GM23338 (cell line): Measurements from ENCODE around the gene GPR151. TPM values are rescaled to one million over a fixed set of nuclear protein-coding genes. Genes with fewer than 3 reads are reported as not detected.

Experiments
- ATAC-seq: fragments of 200-7000 bp; cut with Tn5 transposase; 3 replicates; pipeline ENCODE4 v1.9.1; 2020
- DNase-seq: peaks from one replicate; pipeline ENCODE4 v3.0.0-alpha.2; 2015; ENCODE audit warnings: low spot score
- H2AFZ ChIP-seq: fragments of 200-600 bp; sonication (generic); 2 replicates; pipeline ENCODE4 v1.8.0; 2016; ENCODE audit warnings: antibody characterized with exemption, mild to moderate bottlenecking, moderate library complexity
- H3F3A ChIP-seq: fragments of 200-600 bp; sonication (generic); replicated peaks from 2 replicates; pipeline ENCODE4 v1.8.0; 2017; ENCODE audit warnings: antibody characterized with exemption, mixed run types, low read depth
- H3K27ac ChIP-seq: fragments of 200-600 bp; sonication (generic); 2 replicates; pipeline ENCODE4 v1.6.1; 2016; ENCODE audit warnings: low read depth
- H3K27me3 ChIP-seq: fragments of 200-600 bp; sonication (generic); 2 replicates; pipeline ENCODE4 v1.8.0; 2016; ENCODE audit warnings: mild to moderate bottlenecking, mixed run types, moderate library complexity; ENCODE audit not compliant: insufficient read depth
- H3K36me3 ChIP-seq: fragments of 200-600 bp; sonication (generic); 2 replicates; pipeline ENCODE4 v1.8.0; 2016; ENCODE audit warnings: mild to moderate bottlenecking; ENCODE audit not compliant: insufficient read depth
- H3K4me1 ChIP-seq: fragments of 200-600 bp; sonication (generic); 2 replicates; pipeline ENCODE4 v1.8.0; 2016; ENCODE audit warnings: mild to moderate bottlenecking, moderate library complexity; ENCODE audit not compliant: insufficient read depth
- H3K4me2 ChIP-seq: fragments of 200-600 bp; sonication (generic); 2 replicates; pipeline ENCODE4 v1.7.1; 2017; ENCODE audit warnings: mixed run types
- H3K4me3 ChIP-seq: fragments of 200-600 bp; sonication (generic); 2 replicates; pipeline ENCODE4 v1.6.1; 2016; ENCODE audit warnings: mixed run types
- H3K79me2 ChIP-seq: fragments of 200-600 bp; sonication (generic); replicated peaks from 2 replicates; pipeline ENCODE4 v1.8.0; 2017; ENCODE audit warnings: mild to moderate bottlenecking; ENCODE audit not compliant: insufficient read depth
- H3K9me2 ChIP-seq: fragments of 200-600 bp; sonication (generic); 2 replicates; pipeline ENCODE4 v1.8.0; 2017; ENCODE audit not compliant: insufficient read depth
- H4K20me1 ChIP-seq: fragments of 200-600 bp; sonication (generic); replicated peaks from 2 replicates; pipeline ENCODE4 v1.8.0; 2017; ENCODE audit warnings: mild to moderate bottlenecking; ENCODE audit not compliant: insufficient read depth
- H3K27ac Mint-ChIP-seq: 2 replicates; pipeline ENCODE4 v1.8.0; 2020; ENCODE audit warnings: inconsistent platforms, mild to moderate bottlenecking, moderate library complexity, mixed read lengths
- H3K27me3 Mint-ChIP-seq: 3 replicates; pipeline ENCODE4 v1.8.0; 2022; ENCODE audit warnings: low read depth, mild to moderate bottlenecking, moderate library complexity, mixed read lengths, inconsistent platforms; ENCODE audit not compliant: insufficient read depth, poor library complexity
- H3K36me3 Mint-ChIP-seq: 3 replicates; pipeline ENCODE4 v1.8.0; 2021; ENCODE audit warnings: low read depth, mild to moderate bottlenecking, inconsistent platforms, moderate library complexity, mixed read lengths
- H3K4me1 Mint-ChIP-seq: 3 replicates; pipeline ENCODE4 v1.8.0; 2020; ENCODE audit warnings: mild to moderate bottlenecking, inconsistent platforms, mixed read lengths
- H3K4me3 Mint-ChIP-seq: 3 replicates; pipeline ENCODE4 v1.8.0; 2021; ENCODE audit warnings: moderate library complexity, mild to moderate bottlenecking, inconsistent platforms, mixed read lengths
- H3K9me3 Mint-ChIP-seq: 3 replicates; pipeline ENCODE4 v1.8.0; 2020; ENCODE audit warnings: moderate library complexity, mild to moderate bottlenecking, inconsistent platforms, mixed read lengths
- ETS1 ChIP-seq: IDR thresholded peaks from 2 replicates; pipeline ENCODE4 v1.6.1; 2016; ENCODE audit warnings: antibody characterized with exemption
- EZH2phosphoT487 ChIP-seq: fragments of 200-600 bp; sonication (generic); IDR thresholded peaks from one replicate; pipeline ENCODE4 v1.8.1; 2018; ENCODE audit warnings: antibody characterized with exemption; ENCODE audit not compliant: unreplicated experiment
- NANOG ChIP-seq: IDR thresholded peaks from 2 replicates; pipeline ENCODE4 v1.6.1; 2016; ENCODE audit warnings: antibody characterized with exemption, borderline replicate concordance
- ZNF114 ChIP-seq: fragments of 250-450 bp; sonication (Bioruptor Pico); IDR thresholded peaks from 2 replicates; pipeline ENCODE4 v1.5.0; 2020; ENCODE audit warnings: mild to moderate bottlenecking, moderate library complexity
- ZNF331 ChIP-seq: fragments of 250-450 bp; sonication (Bioruptor Pico); IDR thresholded peaks from 2 replicates; pipeline ENCODE4 v1.5.0; 2020; ENCODE audit warnings: low read depth, mild to moderate bottlenecking, moderate library complexity
- ZNF462 ChIP-seq: fragments of 250-450 bp; sonication (Bioruptor Pico); IDR thresholded peaks from 2 replicates; pipeline ENCODE4 v1.5.0; 2020; ENCODE audit warnings: mild to moderate bottlenecking, moderate library complexity
- polyA plus RNA-seq: library from polyadenylated mRNA; unstranded; fragments of >200 nt; fragmentation: Nextera tagmentation; extraction: Ambion mirVana; gene quantifications from 2 replicates; pipeline ENCODE4 v1.2.1, GENCODE V29; 2016
- total RNA-seq: library from RNA; depleted of rRNA; stranded (reverse); fragments of >200 nt; shearing (Covaris generic); gene quantifications from 2 replicates; pipeline ENCODE4 v1.2.3, GENCODE V29; 2014
- TF ChIP-seq, protein P1 (sequence below), 2 experiments: fragments of 200-600 bp in 1 of 2; sonication (generic) in 1 of 2; conservative IDR thresholded peaks; 2 replicates each; pipeline versions ENCODE4 v1.5.1 to v1.6.1; 2016 to 2017; ENCODE audit warnings: antibody characterized with exemption in 2 of 2, low read depth in 2 of 2, mild to moderate bottlenecking in 2 of 2, moderate library complexity in 1 of 2

GPR151 gene
- total and polyA plus RNA-seq, 2 experiments from 2014 or later = not detected

GRCh38 chr5:146466521-146467349, 49.3 kb downstream of the GPR151 start:
- ATAC-seq = no peak
- H3K36me3 Mint-ChIP-seq = peaks cover 59% of the 10 kb centered on the region
- H3K79me2 ChIP-seq = peaks cover 69% of the 10 kb centered on the region

DNA sequence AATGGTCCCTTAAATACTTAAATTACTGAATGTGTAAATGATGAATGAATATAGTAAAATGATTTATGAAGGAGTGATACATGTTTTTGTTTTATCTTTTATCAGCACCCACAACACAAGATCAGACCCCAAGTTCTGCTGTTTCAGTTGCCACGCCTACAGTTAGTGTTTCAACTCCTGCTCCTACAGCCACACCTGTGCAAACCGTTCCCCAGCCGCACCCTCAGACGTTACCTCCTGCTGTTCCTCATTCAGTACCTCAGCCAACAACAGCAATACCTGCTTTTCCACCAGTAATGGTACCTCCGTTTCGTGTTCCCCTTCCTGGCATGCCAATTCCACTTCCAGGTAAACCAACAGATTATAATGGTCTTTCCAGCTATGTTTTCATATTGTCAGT, 52.5 kb downstream of the GPR151 start:
- ATAC-seq = no peak
- peaks cover 48% of the 10 kb centered on the region for H3K36me3 ChIP-seq
- H3K4me3 Mint-ChIP-seq = no peak overlapping the region
- no peak for TF ChIP-seq ZNF114 (CRISPR knock-in tag)
- TF ChIP-seq NANOG = no peak
- TF ChIP-seq ZNF462 (CRISPR knock-in tag) = no peak
- no peak for TF ChIP-seq ZNF331 (CRISPR knock-in tag)
- TF ChIP-seq ETS1 = no peak
- TF ChIP-seq EZH2phosphoT487 = no peak

More at GRCh38 chr5:146466521-146467349, 49.3 kb downstream of the GPR151 start:
- Histone ChIP-seq H4K20me1 (peaks cover 29% of the 10 kb centered on the region), H3K27ac (0 out of 2 replicates have a peak overlapping the region, but pooled peaks have one; percentile 37), H3K27me3 (no peaks in the 10 kb centered on the region), H3K9me2 (no peaks in the 10 kb centered on the region), H3K4me1 (no peaks in the 10 kb centered on the region), H3K36me3 (peaks cover 56% of the 10 kb centered on the region), H3F3A (no peaks in the 10 kb centered on the region), H3K4me3 (no peak overlapping the region), H3K4me2 (no peak overlapping the region), H2AFZ (no peak overlapping the region)
- Mint-ChIP-seq H3K4me3 (no peak overlapping the region), H3K27ac (no peak overlapping the region), H3K9me3 (no peaks in the 10 kb centered on the region), H3K27me3 (no peaks in the 10 kb centered on the region), H3K4me1 (peaks cover 3% of the 10 kb centered on the region; the same call in 1 of the 3 replicates)
- peak; percentile 21 for DNase-seq
- TF ChIP-seq EZH2phosphoT487 = no peak
- TF ChIP-seq, protein P1, sequence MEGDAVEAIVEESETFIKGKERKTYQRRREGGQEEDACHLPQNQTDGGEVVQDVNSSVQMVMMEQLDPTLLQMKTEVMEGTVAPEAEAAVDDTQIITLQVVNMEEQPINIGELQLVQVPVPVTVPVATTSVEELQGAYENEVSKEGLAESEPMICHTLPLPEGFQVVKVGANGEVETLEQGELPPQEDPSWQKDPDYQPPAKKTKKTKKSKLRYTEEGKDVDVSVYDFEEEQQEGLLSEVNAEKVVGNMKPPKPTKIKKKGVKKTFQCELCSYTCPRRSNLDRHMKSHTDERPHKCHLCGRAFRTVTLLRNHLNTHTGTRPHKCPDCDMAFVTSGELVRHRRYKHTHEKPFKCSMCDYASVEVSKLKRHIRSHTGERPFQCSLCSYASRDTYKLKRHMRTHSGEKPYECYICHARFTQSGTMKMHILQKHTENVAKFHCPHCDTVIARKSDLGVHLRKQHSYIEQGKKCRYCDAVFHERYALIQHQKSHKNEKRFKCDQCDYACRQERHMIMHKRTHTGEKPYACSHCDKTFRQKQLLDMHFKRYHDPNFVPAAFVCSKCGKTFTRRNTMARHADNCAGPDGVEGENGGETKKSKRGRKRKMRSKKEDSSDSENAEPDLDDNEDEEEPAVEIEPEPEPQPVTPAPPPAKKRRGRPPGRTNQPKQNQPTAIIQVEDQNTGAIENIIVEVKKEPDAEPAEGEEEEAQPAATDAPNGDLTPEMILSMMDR (conservative IDR thresholded peaks at IDR 0.05; ENCODE audit: low read depth in 2 of 2) = peak in 1 of 2 experiments; percentile 60; a peak in 3 of 4 replicates

More for the DNA sequence above, 52.5 kb downstream of the GPR151 start:
- Histone ChIP-seq H4K20me1 (peaks cover 35% of the 10 kb centered on the region), H3F3A (no peaks in the 10 kb centered on the region), H3K27me3 (no peaks in the 10 kb centered on the region), H2AFZ (no peak overlapping the region), H3K9me2 (no peaks in the 10 kb centered on the region), H3K79me2 (peaks cover 90% of the 10 kb centered on the region), H3K4me2 (no peak overlapping the region), H3K4me1 (no peaks in the 10 kb centered on the region), H3K4me3 (no peak overlapping the region), H3K27ac (no peak overlapping the region)
- peaks cover 63% of the 10 kb centered on the region for H3K36me3 Mint-ChIP-seq
- H3K9me3 Mint-ChIP-seq = no peaks in the 10 kb centered on the region
- peaks cover 2% of the 10 kb centered on the region for H3K27me3 Mint-ChIP-seq
- H3K4me1 Mint-ChIP-seq = peaks cover 3% of the 10 kb centered on the region; the same call in 1 of the 3 replicates
- DNase-seq = no peak
- H3K27ac Mint-ChIP-seq = no peak overlapping the region
